Endothelial cell (in vitro differentiated cells): ENCODE results near the gene FRA10AC1. TPM values are rescaled to one million over a fixed set of nuclear protein-coding genes. Genes with fewer than 3 reads are reported as not detected.

Experiments used
- DNase-seq: peaks from one replicate; pipeline ENCODE4 v3.0.0; 2021; ENCODE audit warnings: low spot score
- H3K27ac Mint-ChIP-seq: one replicate; pipeline ENCODE4 v1.8.0; 2021; ENCODE audit warnings: mixed read lengths, inconsistent platforms; ENCODE audit not compliant: unreplicated experiment
- H3K27me3 Mint-ChIP-seq: one replicate; pipeline ENCODE4 v1.8.0; 2021; ENCODE audit warnings: mild to moderate bottlenecking, moderate library complexity, mixed read lengths, inconsistent platforms; ENCODE audit not compliant: unreplicated experiment
- H3K36me3 Mint-ChIP-seq: one replicate; pipeline ENCODE4 v1.8.0; 2021; ENCODE audit warnings: mild to moderate bottlenecking, low read depth, mixed read lengths, inconsistent platforms; ENCODE audit not compliant: unreplicated experiment
- H3K4me1 Mint-ChIP-seq: one replicate; pipeline ENCODE4 v1.8.0; 2021; ENCODE audit warnings: mild to moderate bottlenecking, mixed read lengths, inconsistent platforms; ENCODE audit not compliant: unreplicated experiment
- H3K4me3 Mint-ChIP-seq: one replicate; pipeline ENCODE4 v1.8.0; 2021; ENCODE audit warnings: mild to moderate bottlenecking, mixed read lengths, inconsistent platforms; ENCODE audit not compliant: unreplicated experiment
- H3K9me3 Mint-ChIP-seq: one replicate; pipeline ENCODE4 v1.8.0; 2021; ENCODE audit warnings: mixed read lengths, inconsistent platforms; ENCODE audit not compliant: unreplicated experiment
- CTCF ChIP-seq: fragments of 200-600 bp; sonication (generic); IDR thresholded peaks from one replicate; pipeline ENCODE4 v1.5.0; 2021; ENCODE audit warnings: antibody characterized with exemption; ENCODE audit not compliant: unreplicated experiment
- total RNA-seq: library from RNA; stranded (reverse); fragmentation: NEBNext Ultra II Directional; extraction: Animal tissue kit (Norgen Biotek cat#: 25700); gene quantifications from one replicate; pipeline ENCODE4 v1.2.1, GENCODE V29; 2021; ENCODE audit not compliant: unreplicated experiment

The FRA10AC1 gene
- total RNA-seq, 1 donor from 2014 or later = 14.6 TPM

- Mint-ChIP-seq H3K9me3 (no peaks in the 10 kb centered on the region), H3K36me3 (peaks cover 7% of the 10 kb centered on the region), H3K27me3 (no peaks in the 10 kb centered on the region), H3K27ac (no peak overlapping the region), H3K4me1 (no peaks in the 10 kb centered on the region), H3K4me3 (no peak overlapping the region)
- no peak for DNase-seq
- no peak for TF ChIP-seq CTCF
These were observed 34.6 kb downstream of the FRA10AC1 start for GRCh38 chr10:93667795-93668194.

- no peak overlapping the region for H3K4me3 Mint-ChIP-seq
- no peak overlapping the region for H3K27ac Mint-ChIP-seq
- no peak for DNase-seq
- no peak for TF ChIP-seq CTCF
- no peaks in the 10 kb centered on the region for H3K4me1 Mint-ChIP-seq
- no peaks in the 10 kb centered on the region for H3K9me3 Mint-ChIP-seq
- no peaks in the 10 kb centered on the region for H3K27me3 Mint-ChIP-seq
- H3K36me3 Mint-ChIP-seq = peaks cover 8% of the 10 kb centered on the region
These were observed 36.4 kb downstream of the FRA10AC1 start for GRCh38 chr10:93666030-93666429.

- H3K9me3 Mint-ChIP-seq = no peaks in the 10 kb centered on the region
- peaks cover 11% of the 10 kb centered on the region for H3K36me3 Mint-ChIP-seq
- no peaks in the 10 kb centered on the region for H3K4me1 Mint-ChIP-seq
- H3K27me3 Mint-ChIP-seq = no peaks in the 10 kb centered on the region
- no peak overlapping the region for H3K27ac Mint-ChIP-seq
- no peak for TF ChIP-seq CTCF
- DNase-seq = no peak
- no peak overlapping the region for H3K4me3 Mint-ChIP-seq
These were observed 44.6 kb downstream of the FRA10AC1 start for GRCh38 chr10:93657757-93658156.

GRCh38 chr10:93656155-93656554 is 46.2 kb downstream of the FRA10AC1 start:
- no peaks in the 10 kb centered on the region for H3K9me3 Mint-ChIP-seq
- no peaks in the 10 kb centered on the region for H3K4me1 Mint-ChIP-seq
- no peak overlapping the region for H3K27ac Mint-ChIP-seq
- TF ChIP-seq CTCF = no peak
- no peaks in the 10 kb centered on the region for H3K27me3 Mint-ChIP-seq
- H3K36me3 Mint-ChIP-seq = peaks cover 11% of the 10 kb centered on the region
- H3K4me3 Mint-ChIP-seq = no peak overlapping the region
- no peak for DNase-seq

- H3K4me1 Mint-ChIP-seq = no peaks in the 10 kb centered on the region
- no peak overlapping the region for H3K4me3 Mint-ChIP-seq
- H3K27me3 Mint-ChIP-seq = no peaks in the 10 kb centered on the region
- H3K9me3 Mint-ChIP-seq = no peaks in the 10 kb centered on the region
- DNase-seq = no peak
- H3K27ac Mint-ChIP-seq = no peak overlapping the region
- no peak for TF ChIP-seq CTCF
- no peaks in the 10 kb centered on the region for H3K36me3 Mint-ChIP-seq
These were observed 48.2 kb downstream of the FRA10AC1 start for GRCh38 chr10:93654201-93654600.
